GM12892 (cell line): ENCODE results near the gene ZSCAN12.
A peak's percentile ranks its signal among the peaks of the same experiment; 100 is the strongest.

Source experiments
- POLR2A ChIP-seq: IDR thresholded peaks from 2 replicates; pipeline ENCODE4 v1.6.1; 2011; ENCODE audit warnings: low read depth, low read length, control low read depth
- POLR2AphosphoS5 ChIP-seq: IDR thresholded peaks from 2 replicates; pipeline ENCODE4 v1.6.1; 2011; ENCODE audit warnings: low read depth, low read length, control low read depth
- TAF1 ChIP-seq: IDR thresholded peaks from 2 replicates; pipeline ENCODE4 v1.6.1; 2011; ENCODE audit warnings: low read depth, mild to moderate bottlenecking, control low read depth, low read length, borderline replicate concordance

DNA sequence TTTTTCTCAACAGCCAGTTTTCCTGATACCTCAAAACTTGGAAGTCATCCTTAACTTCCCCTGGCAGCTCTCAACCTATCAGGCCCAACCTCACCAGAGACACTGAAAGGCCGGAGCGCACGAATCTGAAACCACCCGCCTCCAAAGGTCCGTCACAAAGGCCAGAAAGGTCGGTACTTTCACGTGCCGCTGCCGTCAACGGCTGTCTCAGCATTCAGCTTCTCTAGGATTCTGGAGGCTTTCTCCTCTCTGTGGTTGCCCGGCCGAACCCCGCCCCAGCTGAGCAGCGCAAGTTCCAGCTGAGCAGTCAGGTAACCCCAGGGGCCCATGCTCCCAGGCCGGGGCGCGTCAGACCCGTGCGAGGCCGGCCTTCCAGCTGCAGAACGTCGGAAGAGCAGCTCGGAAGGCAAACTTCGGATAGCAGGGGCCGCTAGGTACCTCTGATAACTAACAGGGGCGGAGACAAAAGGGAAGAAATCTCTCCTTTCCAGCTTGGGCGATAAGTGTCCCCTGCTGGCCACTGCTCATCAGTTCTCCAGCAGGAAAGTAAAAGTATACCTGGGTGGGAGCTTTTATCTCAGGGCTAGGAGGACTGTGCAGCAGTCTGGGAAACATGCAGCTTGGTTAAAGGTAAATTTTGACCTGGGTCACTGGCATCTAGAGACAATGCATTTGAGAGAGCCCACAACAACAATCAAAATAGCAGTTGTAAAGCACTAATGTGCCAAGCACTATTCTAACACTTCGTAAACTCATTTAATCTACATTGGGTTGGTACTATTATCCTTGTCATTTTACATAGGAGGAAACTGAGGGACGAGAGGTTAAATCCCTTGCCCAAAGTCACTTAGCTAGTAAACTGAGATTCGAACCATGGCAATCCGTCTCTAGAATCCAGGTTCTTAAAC, 16.1 kb downstream of the ZSCAN12 start:
- TF ChIP-seq POLR2AphosphoS5, result no peak
- peak; percentile 37; the same call in 1 of the 2 replicates for TF ChIP-seq POLR2A
- no peak for TF ChIP-seq TAF1
